Measurements from ENCODE around the gene SWI5.
"Not testable (repeated sequence)": the region's sequence is repeated elsewhere in the genome, so short reads cannot be mapped to it uniquely, and the experiment has no call there.

The SWI5 gene

DNA sequence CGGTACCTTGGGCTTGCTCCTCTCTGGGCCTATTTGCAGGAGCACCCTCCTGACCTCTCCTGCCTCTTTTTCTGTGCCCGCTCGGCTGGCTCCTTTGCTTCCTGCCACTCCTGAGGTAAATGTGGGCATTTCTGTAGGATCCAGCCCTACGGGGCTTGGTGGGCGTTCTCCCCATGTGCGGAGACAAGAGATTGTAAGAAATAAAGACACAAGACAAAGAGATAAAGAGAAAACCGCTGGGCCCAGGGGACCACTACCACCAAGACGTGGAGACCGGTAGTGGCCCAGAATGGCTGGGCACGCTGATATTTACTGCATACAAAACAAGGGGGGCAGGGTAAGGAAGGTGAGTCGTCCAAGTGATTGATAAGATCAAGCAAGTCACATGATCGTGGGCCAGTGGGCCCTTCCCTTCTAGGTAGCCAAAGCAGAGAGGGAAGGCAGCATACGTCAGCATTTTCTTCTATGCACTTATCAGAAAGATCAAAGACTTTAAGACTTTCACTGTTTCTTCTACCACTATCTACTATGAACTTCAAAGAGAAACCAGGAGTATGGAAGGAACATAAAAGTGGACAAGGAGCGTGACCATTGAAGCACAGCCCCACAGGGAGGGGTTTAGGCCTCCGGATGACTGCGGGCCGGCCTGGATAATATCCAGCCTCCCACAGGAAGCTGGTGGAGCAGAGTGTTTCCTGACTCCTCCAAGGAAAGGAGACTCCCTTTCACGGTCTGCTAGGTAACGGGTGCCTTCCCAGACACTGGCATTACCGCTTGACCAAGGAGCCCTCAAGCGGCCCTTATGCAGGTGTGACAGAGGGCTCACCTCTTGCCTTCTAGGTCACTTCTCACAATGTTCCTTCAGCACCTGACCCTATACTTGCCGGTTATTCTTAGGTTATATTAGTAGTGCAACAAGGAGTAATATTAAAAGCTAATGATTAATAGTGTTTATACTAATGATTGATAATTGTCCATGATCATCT, 3.3 kb downstream of the SWI5 start:
- not testable (repeated sequence) for DNase-seq

DNA sequence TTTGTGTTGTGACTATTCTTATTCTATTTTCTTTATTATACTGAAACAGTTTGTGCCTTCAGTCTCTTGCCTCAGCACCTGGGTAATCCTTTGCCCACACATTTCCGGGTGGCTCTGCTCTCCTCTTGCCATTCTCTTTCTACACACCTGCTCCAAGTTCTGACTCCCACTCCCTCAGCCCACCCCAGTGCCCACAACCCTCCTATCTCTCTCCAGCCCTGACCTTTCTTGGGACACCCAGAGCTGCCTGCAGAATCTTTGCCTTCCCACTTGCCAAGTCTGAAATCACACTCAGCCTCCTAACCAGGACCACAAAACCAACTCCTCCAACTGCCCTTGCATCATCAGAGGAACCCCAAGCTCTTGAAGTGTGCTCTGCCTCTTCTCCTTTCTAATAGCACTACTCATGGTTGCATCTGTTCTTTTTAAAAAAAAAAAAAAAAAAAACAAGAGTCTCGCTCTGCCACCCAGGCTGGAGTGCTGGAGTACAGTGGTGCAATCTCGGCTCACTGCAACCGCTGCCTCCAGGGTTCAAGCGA, 4.1 kb downstream of the SWI5 start:
- DNase-seq, result no peak

DNA sequence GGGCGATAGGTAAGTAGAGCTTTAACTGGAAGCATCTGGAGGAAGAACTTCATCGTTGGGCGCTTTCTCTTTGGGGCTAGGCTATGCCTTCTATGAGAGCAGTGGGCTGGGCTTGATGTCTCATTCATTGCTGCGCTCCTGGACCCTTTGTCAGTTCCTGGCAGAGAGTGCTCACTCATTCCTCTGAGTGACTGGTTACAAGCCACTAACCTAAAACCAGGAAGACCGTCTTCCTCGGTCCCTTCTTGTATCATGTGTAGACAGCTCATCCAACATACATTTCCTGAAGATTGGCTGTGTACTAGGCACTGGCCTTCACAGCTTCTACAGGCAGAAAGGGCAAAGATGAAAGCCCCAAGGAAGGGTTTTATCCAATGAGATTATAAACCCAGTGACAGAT, 6.4 kb downstream of the SWI5 start:
- DNase-seq, result no peak

DNA sequence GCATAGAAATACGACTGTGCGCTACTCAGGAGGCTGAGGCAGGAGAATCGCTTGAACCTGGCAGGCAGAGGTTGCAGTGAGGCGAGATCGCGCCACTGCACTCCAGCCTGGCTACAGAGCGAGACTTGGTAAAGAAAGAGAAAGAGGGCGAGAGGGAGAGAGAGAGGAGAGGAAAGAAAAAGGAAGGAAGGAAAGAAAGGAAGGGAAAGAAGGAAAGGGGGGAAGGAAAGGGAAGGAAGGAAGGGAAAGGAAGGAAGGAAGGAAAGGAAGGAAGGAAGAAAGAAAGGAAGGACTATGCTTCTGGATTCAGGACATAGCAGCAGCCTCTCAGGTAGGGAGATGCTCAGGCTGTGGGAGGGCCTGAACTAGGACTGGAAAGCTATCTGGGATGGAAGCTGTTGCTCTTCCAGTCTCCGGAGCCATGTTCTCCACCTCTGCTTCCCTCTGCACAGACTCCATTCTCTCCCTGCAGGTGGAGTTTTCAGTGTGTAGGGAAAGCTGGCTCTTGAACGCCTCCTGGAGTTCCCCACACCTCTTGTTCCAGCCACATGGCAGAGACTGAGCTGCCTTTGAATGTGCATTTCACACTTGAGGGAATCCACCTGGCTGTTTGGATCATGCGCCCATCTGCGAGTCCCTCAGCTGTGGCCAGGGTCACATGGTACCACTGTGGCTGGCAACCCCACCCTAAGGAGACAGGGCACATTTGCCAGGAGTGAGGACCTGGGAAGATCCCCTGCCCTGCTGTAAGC, 9.1 kb downstream of the SWI5 start:
- DNase-seq, result no peak

DNA sequence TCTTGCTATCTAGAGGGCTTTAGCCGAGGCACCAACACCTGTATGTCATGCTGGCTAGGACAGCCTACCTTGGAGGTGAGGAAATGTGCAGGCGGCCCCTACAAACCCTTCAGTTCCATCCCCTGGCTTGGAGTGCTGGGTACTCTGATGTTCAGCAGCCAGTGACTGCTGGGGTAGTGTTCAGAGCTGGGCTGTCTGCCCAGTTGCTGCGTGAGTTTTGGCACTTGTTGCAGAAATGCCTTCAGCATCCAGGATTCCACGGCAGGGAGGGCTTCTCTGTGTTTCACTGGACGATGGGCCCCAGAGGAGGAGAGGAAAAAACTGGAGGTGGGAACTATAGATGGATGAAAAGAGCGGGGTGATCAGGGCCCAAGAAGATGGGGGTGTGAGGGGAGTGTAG, 10.4 kb downstream of the SWI5 start:
- DNase-seq, result no peak

DNA sequence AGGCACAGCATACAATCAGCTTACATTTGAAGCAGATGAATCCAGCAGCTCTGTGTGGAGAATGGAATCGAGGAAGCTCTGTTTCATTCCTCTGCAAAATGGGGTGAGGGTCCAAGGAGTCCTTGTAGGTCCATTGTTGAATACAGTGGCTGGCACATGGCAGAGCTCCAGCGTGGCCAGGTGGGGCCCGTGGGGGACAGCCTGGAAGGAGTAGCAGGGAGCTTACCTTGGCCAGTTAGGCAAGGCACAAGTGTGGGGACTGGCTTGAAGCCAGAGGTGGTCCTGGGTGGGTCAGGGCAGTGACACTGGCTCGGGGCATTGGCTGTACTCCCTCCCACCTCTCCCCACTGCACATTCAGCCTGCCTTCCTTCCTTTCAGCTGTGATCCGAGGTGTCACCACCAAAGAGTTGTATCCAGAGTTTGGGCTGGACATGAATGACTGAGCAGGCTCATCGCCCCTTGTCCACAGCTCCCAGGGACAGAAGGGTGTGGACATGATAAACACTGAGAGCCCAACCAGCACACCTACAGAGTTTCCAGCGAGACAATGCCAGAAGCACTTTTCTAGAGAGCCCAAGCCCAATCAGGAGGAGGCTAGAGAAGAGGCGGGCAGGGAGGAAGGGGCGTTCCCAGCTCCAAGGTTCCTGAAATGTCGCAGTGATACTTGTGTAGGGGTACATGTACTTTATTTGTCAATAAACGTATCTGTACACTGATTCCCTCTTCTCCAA, 12.4 kb downstream of the SWI5 start:
- no peak for DNase-seq

DNA sequence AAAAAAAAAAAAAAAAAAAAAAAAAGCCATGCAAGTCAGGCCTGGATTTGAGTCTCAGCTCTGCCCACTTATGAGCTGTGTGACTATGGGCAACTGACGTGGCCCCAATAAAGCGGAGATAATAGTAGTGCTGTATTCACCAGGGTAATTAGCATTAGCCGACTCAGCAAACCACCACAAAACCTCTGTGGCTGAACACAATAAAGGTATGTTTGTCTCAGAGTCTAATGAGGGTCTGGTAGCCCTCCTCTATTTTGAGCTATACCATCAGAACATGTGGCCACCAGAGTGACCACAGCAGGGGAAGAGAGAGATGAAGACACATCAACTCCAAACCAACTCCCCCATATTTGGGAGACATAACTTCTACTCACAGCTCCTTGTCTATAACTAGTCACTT, 15.9 kb downstream of the SWI5 start:
- DNase-seq, result no peak

DNA sequence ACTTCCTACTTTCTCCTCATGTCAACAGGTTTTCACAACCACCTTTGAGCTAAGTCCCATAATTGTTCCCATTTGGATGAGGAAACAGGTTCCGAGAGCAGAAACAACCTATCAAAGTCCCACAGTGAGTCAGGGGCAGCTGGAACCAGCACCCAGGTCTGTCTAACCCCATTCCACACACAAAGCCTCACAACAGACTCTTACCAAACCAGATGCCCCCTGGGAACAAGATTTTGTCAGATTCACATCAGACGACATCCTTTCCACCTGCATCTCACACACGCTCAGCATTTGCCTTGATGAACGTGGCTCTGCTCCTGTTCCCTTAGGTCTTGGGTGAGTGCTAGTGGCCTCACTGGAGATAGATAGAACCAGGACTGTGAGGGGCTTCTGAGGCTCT, 17.0 kb downstream of the SWI5 start:
- no peak for DNase-seq

DNA sequence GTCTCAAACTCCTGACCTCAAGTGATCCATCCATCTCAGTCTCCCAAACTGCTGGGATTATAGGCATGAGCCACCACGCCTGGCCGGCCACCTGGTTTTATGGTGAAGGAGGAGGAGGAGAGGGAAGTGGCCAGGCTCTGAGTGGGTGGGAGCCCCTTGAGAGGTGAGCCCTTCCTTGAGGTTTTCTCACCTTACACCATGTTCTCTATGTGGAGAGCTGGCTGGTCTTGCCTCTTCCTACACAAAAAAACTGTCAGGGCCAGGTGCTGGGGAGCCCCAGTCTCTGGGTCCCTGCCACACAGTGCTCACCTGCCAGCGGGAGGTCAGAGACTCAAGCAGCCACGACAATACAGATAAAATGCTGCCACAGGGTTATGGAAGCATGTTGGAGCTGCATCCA, 18.1 kb downstream of the SWI5 start:
- no peak for DNase-seq

DNA sequence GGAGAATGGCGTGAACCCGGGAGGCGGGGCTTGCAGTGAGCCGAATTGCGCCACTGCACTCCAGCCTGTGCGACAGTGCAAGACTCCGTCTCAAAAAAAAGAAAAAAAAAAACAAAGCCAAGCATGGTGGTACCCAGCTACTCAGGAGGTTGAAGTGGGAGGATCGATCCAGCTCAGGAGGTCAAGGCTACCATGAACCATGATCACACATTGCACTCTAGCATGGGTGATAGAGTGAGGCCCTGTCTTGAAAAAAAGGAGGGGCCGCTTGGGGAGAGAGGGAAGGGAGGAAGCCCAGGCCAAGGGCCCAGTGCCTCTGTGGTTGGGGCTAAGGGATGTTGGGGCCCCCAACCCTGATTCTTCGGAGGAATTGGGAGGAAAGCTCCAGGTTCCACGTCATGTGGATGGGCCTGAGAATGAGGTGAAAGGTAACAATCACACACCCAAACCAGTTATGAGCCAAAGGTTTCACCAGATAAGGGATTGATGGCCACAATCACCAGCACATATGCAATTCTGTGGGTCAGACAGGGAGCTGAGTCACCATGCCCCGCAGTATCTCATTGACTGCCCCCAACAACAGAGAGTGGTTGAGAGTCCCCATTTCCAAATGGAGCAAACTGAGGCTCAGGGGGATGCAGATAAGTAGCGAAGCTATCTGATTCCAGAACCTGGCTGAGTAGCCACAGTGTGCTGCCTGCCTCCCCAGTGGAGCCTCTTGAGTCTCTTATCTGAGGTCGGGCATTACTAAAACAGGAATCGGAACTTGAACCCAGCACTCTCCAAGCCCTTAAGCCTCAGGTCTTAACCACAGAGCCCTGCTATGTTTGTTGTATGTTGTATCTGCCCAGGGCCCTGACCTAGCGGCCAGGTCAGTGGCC, 20.5 kb downstream of the SWI5 start:
- no peak for DNase-seq

DNA sequence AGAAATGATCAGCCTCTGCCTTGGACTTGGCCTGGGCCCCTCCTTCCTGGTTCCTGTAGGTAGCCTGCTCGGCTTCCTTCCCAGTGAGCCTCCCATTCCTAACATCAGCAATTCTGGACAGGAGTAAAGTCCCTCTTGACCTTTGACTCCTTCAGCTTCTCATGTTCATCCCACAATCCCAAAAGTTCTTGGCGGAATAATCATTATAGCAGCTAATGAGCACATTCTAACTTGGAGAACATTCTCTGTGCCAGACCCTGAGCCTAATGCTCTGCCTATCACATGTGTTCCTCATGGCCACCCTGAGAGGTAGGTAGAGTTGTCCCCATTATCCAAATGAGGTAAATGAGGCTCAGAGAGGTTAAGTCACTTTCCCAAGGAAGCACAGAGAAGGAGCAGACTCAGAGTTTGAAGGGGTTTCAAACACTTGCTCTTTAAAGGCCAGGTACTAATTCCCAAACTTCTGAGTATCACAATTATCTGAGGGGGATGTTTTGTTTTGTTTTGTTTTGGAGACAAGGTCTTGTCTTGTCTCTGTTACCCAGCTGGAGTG, 21.2 kb downstream of the SWI5 start:
- no peak for DNase-seq

DNA sequence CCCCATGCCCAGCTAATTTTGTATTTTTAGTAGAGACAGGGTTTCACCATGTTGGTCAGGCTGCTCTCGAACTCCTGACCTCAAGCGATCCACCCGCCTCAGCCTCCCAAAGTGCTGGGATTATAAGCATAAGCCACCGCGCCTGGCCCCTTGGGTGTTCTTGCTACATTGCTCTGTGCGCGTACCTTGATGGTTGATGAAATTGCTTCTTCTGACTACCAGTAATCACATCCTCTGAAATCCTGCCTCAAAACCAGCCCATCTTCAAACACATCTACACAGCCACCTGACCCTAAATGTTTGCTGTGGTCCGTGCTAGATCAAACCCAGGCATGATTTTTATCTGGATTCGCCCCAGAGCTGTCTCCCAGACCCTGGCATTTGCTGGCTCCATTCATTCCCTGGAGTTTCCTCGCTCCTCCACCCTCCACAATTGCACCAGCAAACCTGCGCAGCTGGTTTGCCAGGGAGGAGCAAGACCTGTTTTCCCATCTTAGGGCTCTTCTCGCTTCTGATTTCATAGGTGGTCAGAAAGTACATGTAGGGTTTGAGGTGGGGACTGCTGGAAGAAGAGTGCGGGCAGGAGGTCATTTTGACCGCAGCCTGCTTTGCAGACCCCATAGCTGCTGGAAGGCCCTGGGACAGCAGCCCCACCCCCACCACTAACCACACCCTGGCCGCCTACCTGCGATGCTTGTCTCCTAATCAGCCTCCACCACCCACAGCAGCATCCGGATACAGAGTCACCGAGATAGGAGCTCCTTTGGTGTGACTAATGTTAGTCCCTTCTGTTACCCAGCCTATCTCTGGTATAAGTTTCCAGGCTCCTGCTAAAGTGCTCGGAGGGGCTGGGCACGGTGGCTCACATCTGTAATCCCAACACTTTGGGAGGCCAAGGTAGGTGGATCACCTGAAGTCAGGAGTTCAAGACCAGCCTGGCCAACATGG, 22.7 kb downstream of the SWI5 start:
- DNase-seq, result no peak

DNA sequence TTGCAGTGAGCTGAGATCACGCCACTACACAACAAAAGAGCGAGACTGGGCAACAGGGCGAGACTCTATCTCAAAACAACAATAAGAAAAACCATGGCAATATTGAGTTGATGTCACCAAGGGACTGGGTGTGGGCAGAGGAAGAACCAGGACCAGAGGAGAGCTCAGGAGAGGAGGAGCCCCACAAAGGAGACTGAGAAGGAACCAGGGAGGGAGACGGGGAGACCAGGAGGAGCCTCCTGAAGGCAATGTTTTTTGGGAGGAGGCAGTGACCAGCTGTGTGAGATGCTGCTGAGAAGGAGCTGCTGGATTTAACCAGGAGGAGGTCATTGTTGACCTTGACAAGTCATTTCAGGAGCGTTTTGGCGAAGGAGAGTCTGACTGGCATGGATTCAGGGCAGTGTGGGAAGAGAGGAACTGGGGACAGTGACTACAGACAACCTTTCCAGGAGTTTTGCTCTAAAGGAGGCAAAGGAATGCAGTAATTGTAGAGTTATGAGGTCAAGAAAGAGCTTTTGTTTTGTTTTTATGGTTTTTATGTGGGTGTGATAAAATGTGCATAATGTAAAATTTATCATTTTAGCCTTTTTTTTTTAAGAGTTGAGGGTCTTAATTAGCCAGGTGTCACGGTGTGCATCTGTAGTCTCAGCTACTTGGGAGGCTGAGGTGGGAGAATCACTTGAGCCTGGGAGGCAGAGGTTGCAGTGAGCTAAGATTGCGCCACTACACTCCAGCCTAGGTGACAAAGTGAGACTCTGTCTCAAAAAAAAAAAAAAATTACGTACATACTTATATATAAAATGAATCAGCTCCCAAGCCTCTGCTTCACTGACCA, 28.3 kb downstream of the SWI5 start:
- no peak for DNase-seq

DNA sequence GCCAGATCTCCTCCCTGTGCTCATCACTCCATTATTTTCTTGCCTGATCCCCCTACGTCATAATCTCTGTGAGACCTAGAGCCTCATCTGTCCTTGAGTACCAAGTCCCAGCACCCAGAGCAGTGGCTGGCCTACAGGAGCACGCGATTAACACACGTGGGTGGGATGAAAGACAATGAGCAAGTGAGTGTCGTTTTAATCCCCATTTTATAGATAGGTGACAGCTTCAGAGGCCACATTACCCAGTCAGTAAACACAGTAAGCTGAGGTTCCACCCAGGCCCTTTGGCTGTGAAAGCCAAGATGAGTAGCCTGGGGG, 28.9 kb downstream of the SWI5 start:
- DNase-seq, result no peak

DNA sequence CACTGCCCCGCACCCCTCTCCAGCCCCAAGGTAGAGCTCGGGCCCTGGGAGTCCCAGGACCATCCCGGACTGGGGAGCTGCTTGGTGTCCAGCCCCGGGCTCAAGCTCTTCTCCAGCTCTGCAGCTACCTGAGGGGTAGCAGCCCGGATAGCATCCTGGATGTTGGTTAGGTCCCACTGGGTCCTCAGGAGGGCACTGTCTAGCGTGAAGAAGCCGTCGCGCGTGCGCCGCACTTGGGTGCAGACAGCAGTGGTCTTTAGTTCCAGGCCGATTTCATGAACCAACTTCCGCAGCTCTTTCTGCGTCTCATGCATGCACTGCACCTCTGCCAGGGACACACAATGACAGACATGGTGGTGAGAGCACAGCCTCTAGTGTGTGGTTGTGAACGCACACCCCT, 33.5 kb downstream of the SWI5 start:
- DNase-seq, result no peak

DNA sequence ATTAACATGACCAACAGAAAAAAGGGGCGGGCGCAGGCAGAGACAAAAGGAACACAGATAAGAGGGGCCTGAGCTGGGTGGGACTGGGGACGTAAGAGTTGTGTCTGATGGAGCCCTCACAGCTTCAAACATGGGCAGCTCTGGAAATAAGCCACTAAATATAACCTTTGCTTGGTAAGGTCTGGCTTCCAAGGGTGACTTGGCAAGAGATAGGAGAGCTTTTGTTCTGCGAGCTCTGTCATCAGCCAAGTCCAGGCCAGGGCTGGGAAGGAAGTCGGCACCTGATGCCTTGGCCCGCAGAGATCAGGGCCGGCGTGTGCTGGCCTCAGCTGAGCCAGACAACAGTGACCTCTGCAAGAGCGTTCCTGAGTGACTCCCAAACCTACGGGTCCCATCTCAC, 34.4 kb downstream of the SWI5 start:
- DNase-seq, result no peak

DNA sequence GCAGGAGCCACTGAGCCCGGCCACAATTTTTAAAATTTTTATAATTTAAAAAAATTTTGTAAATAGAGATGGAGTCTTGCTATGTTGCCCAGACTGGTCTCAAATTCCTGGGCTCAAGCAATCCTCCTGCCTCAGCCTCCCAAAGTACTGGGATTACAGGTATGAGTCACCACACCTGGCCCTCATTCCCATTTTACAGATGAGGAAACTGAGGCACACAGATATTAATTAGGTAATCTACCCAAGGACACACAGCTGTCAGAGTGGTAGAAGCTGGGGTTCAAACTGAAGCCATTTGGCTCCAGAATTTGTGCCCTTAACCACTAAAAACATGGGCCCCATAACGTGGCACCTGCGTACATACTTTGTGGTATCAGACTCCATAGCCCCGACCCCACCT, 38.6 kb downstream of the SWI5 start:
- DNase-seq, result no peak

DNA sequence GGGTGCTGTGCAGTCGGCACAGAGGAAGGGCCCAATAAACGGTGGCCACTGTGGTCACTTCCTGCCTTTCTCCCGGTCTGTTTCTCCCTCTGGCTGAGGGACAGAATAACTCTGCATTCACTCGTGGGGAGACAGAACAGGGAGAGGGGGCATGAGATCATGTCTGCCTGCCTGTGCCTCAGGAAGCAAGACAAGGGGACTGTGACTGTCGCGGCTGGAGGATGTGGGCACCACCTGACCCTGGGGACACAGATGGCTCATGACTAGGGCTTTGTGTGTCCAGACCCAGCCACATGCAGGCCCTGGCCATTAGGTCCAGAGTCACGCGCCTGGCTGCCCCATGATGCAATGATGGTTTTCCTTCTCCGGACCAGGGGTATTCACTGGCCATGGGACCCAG, 40.3 kb downstream of the SWI5 start:
- DNase-seq, result no peak

DNA sequence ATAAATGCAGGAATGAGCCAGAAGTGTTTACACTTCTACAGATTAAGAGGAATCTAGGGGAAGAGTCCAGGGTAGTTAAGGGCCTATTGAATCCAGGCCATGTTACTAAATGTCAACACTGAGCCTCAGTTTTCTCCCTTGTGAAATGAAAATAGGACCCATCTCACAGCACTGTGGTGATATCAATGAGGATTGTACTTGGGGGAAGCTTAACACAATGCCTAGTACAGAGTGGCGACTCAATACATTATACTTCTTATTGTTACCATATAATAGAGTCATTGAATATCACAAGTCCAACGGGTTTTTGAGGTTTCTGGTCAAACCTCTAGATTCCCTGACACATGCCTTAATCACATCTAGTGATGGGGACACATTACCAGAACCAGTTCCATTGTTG, 41.6 kb downstream of the SWI5 start:
- no peak for DNase-seq

DNA sequence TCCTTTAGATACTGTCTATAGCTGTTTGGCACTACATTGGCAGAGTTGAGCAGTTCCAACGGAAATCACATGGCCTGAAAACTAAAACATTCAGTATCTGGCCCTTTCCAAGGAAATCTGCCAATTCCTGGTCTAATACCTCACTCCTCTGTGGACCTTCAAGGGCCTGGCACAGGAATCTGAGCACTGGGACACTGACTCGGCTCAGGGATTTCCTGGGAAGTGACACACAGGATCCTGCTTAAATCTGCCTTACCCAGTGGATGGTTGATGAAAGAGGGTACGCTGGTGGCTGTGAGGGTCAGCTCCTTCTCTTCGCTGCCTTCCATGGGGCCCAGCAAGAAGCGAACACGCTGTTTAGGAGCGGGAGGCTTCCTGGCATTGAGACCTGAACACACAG, 45.3 kb downstream of the SWI5 start:
- DNase-seq, result no peak
